ACC112 (cell line): ENCODE measurements around the gene FRS3.

Experiments
- H2AFZ ChIP-seq: fragments of 200-600 bp; sonication (generic); one replicate; pipeline ENCODE4 v1.6.0; 2017; ENCODE audit warnings: antibody characterized with exemption, low read length; ENCODE audit not compliant: unreplicated experiment
- H3K27ac ChIP-seq: fragments of 200-600 bp; sonication (generic); 2 replicates; pipeline ENCODE4 v1.5.1; 2014; ENCODE audit warnings: low read depth, mild to moderate bottlenecking, antibody characterized with exemption, low read length, moderate library complexity
- H3K27me3 ChIP-seq: fragments of 200-600 bp; sonication (generic); 2 replicates; pipeline ENCODE4 v1.6.1; 2014; ENCODE audit warnings: mild to moderate bottlenecking, antibody characterized with exemption, low read length, moderate library complexity, mixed read lengths; ENCODE audit not compliant: insufficient read depth
- H3K36me3 ChIP-seq: fragments of 200-600 bp; sonication (generic); 2 replicates; pipeline ENCODE4 v1.6.1; 2016; ENCODE audit warnings: mild to moderate bottlenecking, antibody characterized with exemption, low read length, moderate library complexity, mixed read lengths; ENCODE audit not compliant: insufficient read depth
- H3K4me1 ChIP-seq: fragments of 200-600 bp; sonication (generic); one replicate; pipeline ENCODE4 v1.6.1; 2016; ENCODE audit warnings: low read length, mixed read lengths; ENCODE audit not compliant: insufficient read depth, unreplicated experiment, control insufficient read depth
- H3K4me3 ChIP-seq: fragments of 200-600 bp; sonication (generic); 2 replicates; pipeline ENCODE4 v1.5.1; 2014; ENCODE audit warnings: mild to moderate bottlenecking, low read depth, low read length
- H3K79me2 ChIP-seq: fragments of 200-600 bp; sonication (generic); one replicate; pipeline ENCODE4 v1.6.0; 2016; ENCODE audit warnings: low read length; ENCODE audit not compliant: control insufficient read depth, unreplicated experiment, insufficient read depth

Gene FRS3

DNA sequence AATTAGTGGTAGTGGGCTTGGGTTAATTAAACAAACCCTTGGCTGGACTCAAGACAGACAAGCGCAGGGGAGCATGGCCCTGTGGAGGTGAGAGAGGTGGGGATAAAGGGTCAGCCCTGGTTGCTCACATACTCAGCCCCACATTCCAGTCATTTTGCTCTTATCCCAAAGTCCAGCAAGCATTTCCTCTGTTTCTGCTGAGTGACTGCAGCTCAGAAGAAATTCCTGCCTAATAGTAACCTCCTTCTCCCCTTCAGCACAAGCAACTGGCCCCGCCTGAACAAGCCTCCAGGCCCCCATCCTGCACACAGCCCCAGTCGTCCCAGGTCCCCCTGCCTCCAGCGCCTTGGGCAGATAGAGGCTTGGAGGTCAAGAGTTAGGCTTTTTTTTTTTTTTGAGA lies 40.7 kb downstream of the FRS3 start:
- H3K4me1 ChIP-seq = no peaks in the 10 kb centered on the region

GRCh38 chr6:41737591-41738130 lies 42.0 kb downstream of the FRS3 start:
- H2AFZ ChIP-seq = no peak overlapping the region
- H3K79me2 ChIP-seq = no peaks in the 10 kb centered on the region
- H3K4me3 ChIP-seq = no peak overlapping the region
- no peaks in the 10 kb centered on the region for H3K36me3 ChIP-seq
- peaks cover 9% of the 10 kb centered on the region for H3K4me1 ChIP-seq
- no peak overlapping the region for H3K27ac ChIP-seq
- no peaks in the 10 kb centered on the region for H3K27me3 ChIP-seq

More for the DNA sequence above, 40.7 kb downstream of the FRS3 start:
- Histone ChIP-seq H3K27me3 (no peaks in the 10 kb centered on the region), H3K36me3 (no peaks in the 10 kb centered on the region), H3K4me3 (no peak overlapping the region), H2AFZ (no peak overlapping the region), H3K27ac (no peak overlapping the region), H3K79me2 (no peaks in the 10 kb centered on the region)

GRCh38 chr6:41736800-41737555 lies 42.7 kb downstream of the FRS3 start:
- Histone ChIP-seq H3K36me3 (no peaks in the 10 kb centered on the region), H3K79me2 (no peaks in the 10 kb centered on the region), H3K27ac (no peak overlapping the region), H2AFZ (no peak overlapping the region), H3K27me3 (no peaks in the 10 kb centered on the region), H3K4me1 (peaks cover 11% of the 10 kb centered on the region), H3K4me3 (no peak overlapping the region)

DNA sequence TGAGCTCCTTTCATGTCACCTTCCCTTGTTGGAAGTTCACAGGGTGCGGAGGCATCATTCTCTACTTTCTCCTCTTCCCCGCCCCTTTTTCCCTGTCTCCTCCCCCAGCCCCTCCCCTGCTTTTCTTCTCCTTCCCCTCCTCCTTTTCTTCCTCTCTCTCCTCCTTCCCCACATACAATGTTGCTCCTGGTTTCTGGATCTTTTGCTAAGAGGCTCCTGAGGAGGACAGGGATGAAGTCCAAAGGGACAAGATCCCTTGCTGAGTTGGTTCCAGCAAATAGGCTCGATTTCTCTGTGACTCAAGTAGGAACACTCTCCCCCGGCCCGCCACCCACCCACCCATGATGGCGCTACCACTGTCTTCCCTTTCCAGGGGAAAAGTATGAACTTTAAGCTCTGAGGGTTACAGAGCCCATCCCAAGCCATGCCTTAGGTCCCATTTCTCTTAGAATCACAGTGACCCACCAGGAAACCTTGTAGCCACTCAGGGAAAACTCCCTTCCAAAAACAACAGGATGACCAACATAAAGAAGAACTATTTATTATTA lies 43.4 kb downstream of the FRS3 start:
- no peak overlapping the region for H3K4me3 ChIP-seq
- H3K79me2 ChIP-seq = no peaks in the 10 kb centered on the region
- no peak overlapping the region for H2AFZ ChIP-seq
- no peak overlapping the region for H3K27ac ChIP-seq
- peaks cover 14% of the 10 kb centered on the region for H3K4me1 ChIP-seq
- H3K36me3 ChIP-seq = no peaks in the 10 kb centered on the region
- no peaks in the 10 kb centered on the region for H3K27me3 ChIP-seq

- H3K79me2 ChIP-seq = no peaks in the 10 kb centered on the region
- H3K27ac ChIP-seq = no peak within 1 kb of the TSS
- peak within 1 kb of the TSS; percentile 77 for H3K4me3 ChIP-seq
- H2AFZ ChIP-seq = peak within 1 kb of the TSS; percentile 98
- no peaks in the 10 kb centered on the region for H3K36me3 ChIP-seq
- H3K27me3 ChIP-seq = no peaks in the 10 kb centered on the region
- H3K4me1 ChIP-seq = peaks cover 20% of the 10 kb centered on the region
Observed at GRCh38 chr6:41735427-41736185, 44.1 kb downstream of the FRS3 start, which contains the start of gene TFEB. Gene TFEB (minus strand): TSS chr6:41735608. CDS start chr6:41691213, 44,395 bp downstream.

DNA sequence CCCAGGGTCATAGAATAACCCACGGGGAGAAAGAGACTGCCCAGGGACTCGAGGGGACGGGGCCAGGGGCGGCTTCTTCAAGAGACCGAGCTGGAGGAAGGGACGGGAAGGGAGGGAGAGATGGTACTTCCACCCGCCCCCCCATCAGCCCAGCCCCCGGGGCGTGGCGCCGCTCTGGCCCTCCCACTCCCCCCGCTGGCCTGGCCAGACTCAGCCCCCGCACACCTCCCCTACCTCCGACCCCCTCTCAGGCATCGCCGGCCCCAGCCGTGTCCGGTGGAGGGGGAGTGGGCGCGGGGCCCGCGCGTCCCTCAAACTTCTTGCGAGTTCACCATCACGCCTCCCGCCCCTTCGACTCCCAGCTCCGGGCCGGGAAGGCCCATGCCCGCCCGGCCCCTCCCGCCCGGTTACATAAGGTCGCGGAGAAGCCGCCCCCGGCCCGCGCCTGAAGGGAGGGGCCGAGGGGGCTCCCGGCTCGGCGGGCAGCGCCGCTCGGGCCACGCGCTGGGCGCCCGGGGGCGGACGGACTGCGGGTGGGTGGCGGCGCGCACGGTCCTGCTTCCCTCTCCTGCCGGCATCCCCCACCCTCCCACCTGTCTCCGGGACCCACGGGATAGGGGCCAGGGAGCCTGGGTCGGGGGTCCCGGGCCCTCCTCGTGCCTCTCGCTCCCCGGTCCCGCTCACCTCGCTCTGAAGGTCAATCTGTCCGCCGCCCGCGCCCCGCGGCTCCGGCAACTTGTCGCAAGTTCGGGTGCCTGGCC lies 44.9 kb downstream of the FRS3 start:
- Histone ChIP-seq H3K27ac (no peak overlapping the region), H3K36me3 (no peaks in the 10 kb centered on the region), H3K4me1 (peaks cover 27% of the 10 kb centered on the region), H3K4me3 (peak overlapping the region; percentile 77), H3K27me3 (no peaks in the 10 kb centered on the region), H2AFZ (peak overlapping the region; percentile 98), H3K79me2 (no peaks in the 10 kb centered on the region)

DNA sequence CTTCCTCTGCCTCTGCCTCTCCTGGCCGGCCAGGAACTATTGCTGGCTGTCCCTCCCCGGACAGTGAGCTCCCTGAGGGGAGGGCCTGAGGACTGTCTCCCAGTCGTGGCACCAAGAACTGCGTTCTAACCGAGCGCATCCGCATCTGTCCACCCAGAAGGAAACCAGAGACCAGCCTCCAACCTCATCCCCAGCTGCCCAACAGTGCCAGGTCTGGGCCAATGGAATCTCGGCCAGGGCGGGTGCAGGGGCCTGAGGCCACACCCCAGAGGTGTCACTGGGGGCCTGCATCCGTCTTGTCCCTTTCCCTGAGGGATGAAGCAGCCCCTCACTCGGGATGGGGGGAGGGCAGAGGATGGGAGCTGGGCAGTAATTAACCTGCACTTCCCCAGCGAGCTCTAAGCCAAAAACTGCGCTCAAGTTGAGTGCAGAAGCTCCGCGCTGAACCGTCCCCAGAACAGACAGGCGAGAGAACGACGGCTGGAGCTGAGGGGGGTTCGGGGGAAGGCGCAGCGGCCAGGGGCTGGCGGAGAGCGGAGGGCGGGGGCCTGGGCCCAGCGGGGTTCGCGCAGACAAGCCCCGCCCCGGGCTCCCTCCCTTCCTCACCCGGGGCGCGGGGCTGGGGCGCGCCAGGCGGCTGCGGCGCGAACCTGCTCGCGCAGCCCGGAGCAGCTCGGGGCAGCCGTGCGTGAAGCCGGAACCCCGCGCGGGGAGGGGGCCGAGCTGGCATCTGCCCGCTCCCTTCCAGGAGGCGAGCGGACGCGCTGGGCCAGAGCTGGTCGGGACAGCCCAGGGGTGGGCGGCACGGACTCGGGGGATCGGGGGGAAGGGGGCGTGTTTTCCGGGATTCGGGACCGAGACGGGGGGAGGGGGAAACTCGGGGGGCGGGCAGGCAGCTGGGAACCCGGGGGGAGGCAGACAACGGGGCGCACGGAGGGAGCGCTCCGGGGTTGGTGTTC lies 45.7 kb downstream of the FRS3 start:
- no peaks in the 10 kb centered on the region for H3K79me2 ChIP-seq
- H3K27me3 ChIP-seq = no peaks in the 10 kb centered on the region
- H3K4me1 ChIP-seq = peaks cover 27% of the 10 kb centered on the region
- H2AFZ ChIP-seq = peak overlapping the region; percentile 20
- peak overlapping the region; percentile 77 for H3K4me3 ChIP-seq
- no peaks in the 10 kb centered on the region for H3K36me3 ChIP-seq
- 0 out of 2 replicates have a peak overlapping the region, but pooled peaks have one; percentile 4 for H3K27ac ChIP-seq

DNA sequence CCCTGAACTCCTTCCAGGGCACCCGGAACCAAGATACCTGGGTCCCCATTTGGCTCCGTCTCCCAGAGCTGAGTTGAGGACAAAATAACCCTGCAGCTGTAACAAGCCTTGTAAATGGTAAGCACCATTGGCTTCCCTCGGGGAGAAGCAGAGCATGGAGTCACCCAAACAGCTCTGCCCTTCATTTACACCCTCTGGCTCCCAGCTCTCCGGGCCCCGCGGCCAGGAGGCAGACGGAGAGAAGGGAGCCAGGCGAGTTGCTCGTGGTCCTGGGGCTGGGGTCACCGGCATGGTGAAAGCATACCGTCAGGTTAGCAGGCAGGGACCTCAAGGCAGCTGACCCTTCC lies 46.4 kb downstream of the FRS3 start:
- Histone ChIP-seq H2AFZ (peak overlapping the region; percentile 20), H3K27me3 (no peaks in the 10 kb centered on the region), H3K79me2 (no peaks in the 10 kb centered on the region), H3K4me1 (peaks cover 27% of the 10 kb centered on the region), H3K36me3 (no peaks in the 10 kb centered on the region), H3K4me3 (peak overlapping the region; percentile 77), H3K27ac (no peak overlapping the region)

DNA sequence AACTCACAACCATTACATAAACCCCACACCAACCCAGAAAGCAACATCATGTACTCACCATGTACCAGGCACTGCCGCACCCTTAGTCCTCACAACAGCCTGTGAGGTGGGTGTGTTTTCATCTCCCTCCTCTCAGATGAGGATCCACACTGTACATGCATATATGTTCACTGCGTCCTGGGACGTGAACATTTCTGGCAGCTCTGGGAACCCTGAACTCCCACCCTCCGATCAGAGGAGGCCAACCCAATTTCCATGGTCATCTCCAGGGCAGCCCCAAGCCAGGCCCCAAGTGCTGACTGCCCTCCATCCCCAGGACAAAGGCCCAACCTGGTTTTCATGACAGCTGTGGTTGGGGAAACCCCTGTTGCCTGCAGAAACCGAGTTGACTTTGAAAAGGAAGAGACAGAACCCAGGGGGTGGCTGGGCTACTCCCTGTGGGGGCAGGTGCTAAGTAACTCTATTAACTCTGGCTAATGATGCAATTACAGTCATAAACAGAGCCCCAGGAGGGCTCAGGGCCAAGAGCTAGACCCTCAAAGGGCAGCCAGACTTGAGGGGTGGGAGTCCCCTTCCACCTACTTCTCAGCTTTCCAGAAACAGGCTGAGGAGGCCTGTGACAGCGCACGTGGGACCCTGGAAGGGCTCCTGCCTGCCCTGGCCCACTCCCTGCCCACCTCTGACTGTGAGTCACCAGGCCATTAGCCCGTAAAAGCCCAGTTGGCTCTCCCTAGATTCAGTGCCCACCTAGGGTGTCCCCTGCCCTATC lies 46.9 kb downstream of the FRS3 start:
- Histone ChIP-seq H3K27me3 (no peaks in the 10 kb centered on the region), H2AFZ (no peak overlapping the region), H3K4me3 (peak overlapping the region; percentile 77), H3K27ac (no peak overlapping the region), H3K36me3 (no peaks in the 10 kb centered on the region), H3K4me1 (peaks cover 27% of the 10 kb centered on the region), H3K79me2 (no peaks in the 10 kb centered on the region)
